ENCODE measurements around the gene RBP3.

Gene RBP3

DNA sequence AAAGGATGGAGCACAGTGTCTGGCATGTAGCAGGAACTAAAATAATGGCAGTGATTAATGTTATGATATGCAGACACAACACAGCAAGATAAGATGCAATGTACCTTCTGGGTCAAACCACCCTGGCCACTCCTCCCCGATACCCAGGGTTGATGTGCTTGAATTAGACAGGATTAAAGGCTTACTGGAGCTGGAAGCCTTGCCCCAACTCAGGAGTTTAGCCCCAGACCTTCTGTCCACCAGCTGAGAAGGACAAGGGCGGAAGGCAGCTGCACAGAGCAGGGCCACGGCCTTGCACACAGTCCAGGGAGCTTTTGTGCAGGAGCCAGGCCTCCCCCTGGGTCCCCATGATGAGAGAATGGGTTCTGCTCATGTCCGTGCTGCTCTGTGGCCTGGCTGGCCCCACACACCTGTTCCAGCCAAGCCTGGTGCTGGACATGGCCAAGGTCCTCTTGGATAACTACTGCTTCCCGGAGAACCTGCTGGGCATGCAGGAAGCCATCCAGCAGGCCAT, at the start of gene RBP3:
RBP3 (plus strand) TSS at position 226 of the 514 bp plus-strand sequence; CDS start at position 348, 122 bp downstream.
- in situ Hi-C loops (cut with HindIII; ENCODE audit: low sequenced_read_pairs): no loop called here

DNA sequence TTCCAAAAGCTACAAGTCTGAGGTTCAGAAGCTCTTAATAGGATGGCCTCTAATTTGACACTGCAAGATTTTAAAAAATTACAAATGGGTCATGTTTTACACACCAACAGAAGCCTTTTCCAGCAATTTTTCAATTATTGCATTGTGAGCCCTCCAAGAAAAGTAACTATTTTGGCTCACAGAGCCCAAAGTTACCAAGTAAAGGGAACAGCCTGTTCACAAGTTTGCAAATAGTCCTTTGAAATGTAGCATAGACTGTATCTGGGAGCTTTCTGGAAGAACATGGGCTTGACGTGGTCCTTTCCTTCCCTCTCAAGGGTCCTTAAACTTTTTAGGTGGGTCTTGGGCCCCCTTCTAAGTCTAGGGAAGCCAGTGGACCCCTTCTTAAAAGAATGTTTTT, 49.4 kb upstream of the RBP3 start:
- in situ Hi-C loops (cut with HindIII; ENCODE audit: low sequenced_read_pairs): no loop called here

DNA sequence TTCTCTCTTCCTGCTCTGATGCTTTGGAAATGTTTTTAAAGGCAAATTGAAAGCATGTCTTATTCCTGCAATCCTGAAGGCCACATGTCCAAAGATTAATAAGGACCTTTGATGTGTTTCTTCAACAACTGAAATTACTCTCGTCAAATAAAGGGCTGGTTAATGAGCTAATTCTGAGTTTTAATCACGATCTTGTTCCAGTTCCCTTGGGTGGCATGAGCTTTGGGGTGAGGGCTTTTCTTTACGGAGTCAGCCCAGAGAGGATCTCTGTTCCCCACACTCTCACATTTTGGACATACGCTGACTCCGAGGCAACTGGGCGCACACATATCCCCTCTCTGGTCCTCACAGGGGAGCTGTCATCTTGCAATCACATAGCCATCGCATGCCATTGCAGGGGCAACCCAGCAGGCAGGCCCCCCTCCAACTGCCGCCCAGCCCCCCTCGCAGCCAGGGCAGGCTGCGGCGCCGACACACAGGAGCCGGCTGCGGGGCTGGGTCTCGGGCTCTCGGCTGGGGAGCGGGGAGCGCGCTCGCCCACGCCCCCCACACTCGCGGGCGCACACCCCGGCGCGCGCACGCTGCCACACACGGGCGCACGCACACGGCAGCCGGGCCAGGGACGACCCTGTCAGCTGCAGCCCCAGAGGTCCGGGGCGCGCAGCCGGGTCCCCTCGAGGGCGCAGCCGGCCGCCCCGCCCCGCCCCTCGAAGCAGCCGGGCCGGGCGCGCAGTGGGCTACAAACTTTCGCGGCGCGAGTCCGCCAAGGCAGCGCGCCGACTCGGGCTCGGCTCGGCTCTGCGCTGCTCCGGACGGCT, 48.3 kb upstream of the RBP3 start, which contains the start of gene GDF10:
GDF10 (plus strand) TSS at position 587 of the 818 bp plus-strand sequence. CDS start 455 bp downstream, outside the sequence.
- in situ Hi-C loops (cut with HindIII; ENCODE audit: low sequenced_read_pairs): no loop called here

- in situ Hi-C loops (cut with HindIII; ENCODE audit: low sequenced_read_pairs): no loop called here
Observed at GRCh38 chr10:47300429-47300931, 47.7 kb upstream of the RBP3 start.

- in situ Hi-C loops (cut with HindIII; ENCODE audit: low sequenced_read_pairs): no loop called here
Observed at GRCh38 chr10:47301833-47302232, 46.3 kb upstream of the RBP3 start.

GRCh38 chr10:47303105-47303504, 45.1 kb upstream of the RBP3 start:
- in situ Hi-C loops (cut with HindIII; ENCODE audit: low sequenced_read_pairs): no loop called here

DNA sequence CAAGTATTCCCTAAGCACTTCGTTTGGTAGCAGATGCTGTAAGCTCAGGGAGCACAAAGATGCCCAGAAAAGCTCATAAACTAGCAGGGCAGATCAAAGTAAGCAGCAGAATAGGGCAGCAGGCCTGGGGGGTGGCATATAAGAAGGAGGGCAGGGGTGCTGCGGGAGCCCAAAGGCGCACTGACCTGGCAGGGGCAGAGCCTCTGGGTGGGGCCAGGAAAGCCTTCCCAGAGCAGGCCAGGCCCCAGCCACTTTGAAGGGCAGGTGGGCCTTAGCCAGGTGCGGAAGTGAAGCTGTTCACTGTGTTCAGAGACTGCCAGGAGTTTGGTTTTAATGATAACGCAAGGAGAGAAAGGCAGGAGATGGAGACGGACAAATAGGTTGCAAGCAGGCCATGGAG, 44.3 kb upstream of the RBP3 start:
- in situ Hi-C loops (cut with HindIII; ENCODE audit: low sequenced_read_pairs): no loop called here

GRCh38 chr10:47305566-47305965, 42.6 kb upstream of the RBP3 start:
- in situ Hi-C loops (cut with HindIII; ENCODE audit: low sequenced_read_pairs): no loop called here

DNA sequence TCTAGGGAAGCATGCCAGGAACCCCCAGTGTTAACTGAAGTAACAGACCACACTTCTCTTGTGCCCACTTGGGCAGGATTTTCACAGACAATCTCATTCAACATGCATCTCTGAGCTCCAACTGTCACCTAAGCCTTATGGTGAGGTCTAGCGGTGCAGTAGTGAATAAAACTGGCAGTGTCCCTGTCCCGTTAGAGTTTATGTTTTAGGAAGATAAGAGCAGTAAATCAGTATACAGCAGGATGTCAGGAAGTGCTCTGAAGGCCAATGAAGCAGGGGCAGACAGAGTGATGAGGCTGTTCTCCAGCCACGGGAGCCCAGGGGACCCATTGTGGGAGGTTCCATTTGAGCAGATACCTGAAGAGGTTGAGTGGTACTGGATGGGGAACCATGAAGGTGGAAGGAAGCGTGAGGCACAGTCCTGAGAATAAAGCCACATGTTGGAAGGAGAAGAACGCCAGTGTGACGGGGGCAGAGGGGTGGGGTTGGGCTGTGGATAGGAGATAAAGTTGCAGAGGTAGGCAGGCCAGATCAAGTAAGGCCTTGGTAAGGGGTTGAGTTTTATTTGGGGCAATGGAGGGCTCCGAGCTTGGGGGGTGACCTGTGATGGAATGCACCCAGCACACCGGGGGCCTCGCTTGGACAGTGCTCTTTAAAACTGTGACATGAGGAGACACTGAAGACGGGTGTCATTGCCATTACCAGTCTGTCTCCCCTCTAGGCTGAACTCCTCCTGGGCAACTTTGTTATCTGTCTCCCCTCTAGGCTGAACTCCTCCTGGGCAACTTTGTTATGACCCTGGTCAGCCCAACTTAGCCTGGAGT, 41.6 kb upstream of the RBP3 start:
- in situ Hi-C loops (cut with HindIII; ENCODE audit: low sequenced_read_pairs): no loop called here

GRCh38 chr10:47307381-47307780, 40.8 kb upstream of the RBP3 start:
- in situ Hi-C loops (cut with HindIII; ENCODE audit: low sequenced_read_pairs): no loop called here

DNA sequence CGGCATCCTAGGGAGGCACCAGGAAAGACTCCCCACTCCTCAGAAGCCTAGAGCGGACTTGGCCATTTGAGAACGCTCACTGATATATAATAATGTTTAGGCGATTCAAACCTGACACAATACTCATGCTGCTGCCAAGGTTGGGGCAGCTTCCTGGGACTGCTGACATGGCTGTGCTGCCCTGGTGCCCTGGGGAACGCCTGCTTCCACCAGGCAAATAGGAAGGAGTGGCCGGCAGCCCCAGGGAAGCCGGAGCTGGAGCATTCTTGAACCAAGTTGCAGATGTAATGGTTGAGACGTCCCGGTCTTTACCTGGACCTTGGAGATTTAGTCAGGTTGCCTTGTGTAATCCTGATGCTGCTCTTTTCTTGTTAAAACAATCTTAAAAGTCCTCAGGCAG, 39.4 kb upstream of the RBP3 start:
- in situ Hi-C loops (cut with HindIII; ENCODE audit: low sequenced_read_pairs): no loop called here

- in situ Hi-C loops (cut with HindIII; ENCODE audit: low sequenced_read_pairs): no loop called here
Observed at GRCh38 chr10:47309408-47310089, 38.6 kb upstream of the RBP3 start.

DNA sequence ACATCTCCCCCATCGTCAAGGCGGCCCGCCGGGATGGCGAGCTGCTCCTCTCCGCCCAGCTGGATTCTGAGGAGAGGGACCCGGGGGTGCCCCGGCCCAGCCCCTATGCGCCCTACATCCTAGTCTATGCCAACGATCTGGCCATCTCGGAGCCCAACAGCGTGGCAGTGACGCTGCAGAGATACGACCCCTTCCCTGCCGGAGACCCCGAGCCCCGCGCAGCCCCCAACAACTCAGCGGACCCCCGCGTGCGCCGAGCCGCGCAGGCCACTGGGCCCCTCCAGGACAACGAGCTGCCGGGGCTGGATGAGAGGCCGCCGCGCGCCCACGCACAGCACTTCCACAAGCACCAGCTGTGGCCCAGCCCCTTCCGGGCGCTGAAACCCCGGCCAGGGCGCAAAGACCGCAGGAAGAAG, 38.1 kb upstream of the RBP3 start:
- in situ Hi-C loops (cut with HindIII; ENCODE audit: low sequenced_read_pairs): no loop called here

GRCh38 chr10:47311193-47311931, 36.8 kb upstream of the RBP3 start:
- in situ Hi-C loops (cut with HindIII; ENCODE audit: low sequenced_read_pairs): no loop called here

- in situ Hi-C loops (cut with HindIII; ENCODE audit: low sequenced_read_pairs): no loop called here
Observed at GRCh38 chr10:47311932-47312662, 36.1 kb upstream of the RBP3 start.

DNA sequence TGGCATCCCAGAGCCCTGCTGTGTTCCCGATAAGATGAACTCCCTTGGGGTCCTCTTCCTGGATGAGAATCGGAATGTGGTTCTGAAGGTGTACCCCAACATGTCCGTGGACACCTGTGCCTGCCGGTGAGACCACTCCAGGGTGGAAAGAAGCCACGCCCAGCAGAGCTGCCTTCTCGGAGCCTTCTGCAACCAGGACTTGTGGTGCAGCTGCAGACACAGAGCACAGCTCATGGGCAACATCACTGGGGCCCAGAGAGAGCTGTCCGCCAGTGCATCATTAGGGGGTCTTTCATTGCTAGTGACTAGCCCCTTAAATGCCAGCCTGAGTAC, 35.5 kb upstream of the RBP3 start:
- in situ Hi-C loops (cut with HindIII; ENCODE audit: low sequenced_read_pairs): no loop called here

- in situ Hi-C loops (cut with HindIII; ENCODE audit: low sequenced_read_pairs): no loop called here
Observed at GRCh38 chr10:47314416-47314970, 33.7 kb upstream of the RBP3 start.

- in situ Hi-C loops (cut with HindIII; ENCODE audit: low sequenced_read_pairs): no loop called here
Observed at GRCh38 chr10:47315421-47315820, 32.7 kb upstream of the RBP3 start.

DNA sequence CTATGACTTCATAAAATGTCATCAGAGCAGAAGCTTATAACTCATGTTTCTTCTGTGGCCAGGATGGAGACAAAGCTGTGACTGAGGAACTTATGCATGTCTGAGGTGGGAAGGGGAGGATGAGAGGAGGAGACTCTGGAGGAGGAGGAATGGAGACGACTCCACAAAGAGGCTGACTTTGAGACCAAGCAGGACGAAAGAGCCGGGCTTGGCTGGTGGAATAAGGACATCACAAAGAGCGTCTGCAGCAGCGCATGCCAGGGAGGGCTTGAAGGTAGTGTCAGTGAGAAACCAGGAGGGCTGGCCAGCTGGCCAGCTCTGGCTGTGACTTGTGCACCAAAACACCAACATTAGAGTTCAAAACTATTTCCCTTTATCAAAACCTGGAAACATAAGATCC, 32.0 kb upstream of the RBP3 start:
- in situ Hi-C loops (cut with HindIII; ENCODE audit: low sequenced_read_pairs): no loop called here

Data from endothelial cell of hepatic sinusoid (primary cell).